ENCODE data around the gene ZBTB8B. TPM values are rescaled to one million over a fixed set of nuclear protein-coding genes. Genes with fewer than 3 reads are reported as not detected.

The ZBTB8B gene
- total and polyA plus RNA-seq, 7 donors: under 0.01 TPM; not detected in 5

GRCh38 chr1:32503153-32503552, 38.3 kb downstream of the ZBTB8B start:
- Histone ChIP-seq H3K27me3 (ENCODE audit: insufficient read depth in 3 of 3, low read length in 2 of 3) (no peaks in the 10 kb centered on the region), H3K9me3 (no peaks in the 10 kb centered on the region), H3K27ac (no peak overlapping the region), H3K36me3 (ENCODE audit: insufficient read depth in 1 of 2, low read depth in 1 of 2) (no peaks in the 10 kb centered on the region), H3K4me3 (no peak overlapping the region), H3K4me1 (peaks cover 11% of the 10 kb centered on the region)
- TF ChIP-seq CTCF (IDR thresholded peaks at IDR 0.05): no peak
- WGBS, 3 donors: 85 to 89% (median 86%) methylated on average over 7 of the region's 7 CpGs
- intact Hi-C loops (cut with DNase I): no loop called here
- DNase-seq: no peak
- no peak for ATAC-seq

- Histone ChIP-seq H3K9me3 (no peaks in the 10 kb centered on the region), H3K27me3 (ENCODE audit: insufficient read depth in 3 of 3, low read length in 2 of 3) (no peaks in the 10 kb centered on the region), H3K4me3 (no peak overlapping the region), H3K36me3 (ENCODE audit: insufficient read depth in 1 of 2, low read depth in 1 of 2) (no peaks in the 10 kb centered on the region), H3K27ac (no peak overlapping the region), H3K4me1 (peaks cover 1% of the 10 kb centered on the region)
- no peak for TF ChIP-seq CTCF (IDR thresholded peaks at IDR 0.05)
- DNase-seq (no peak), ATAC-seq (no peak)
- intact Hi-C loops (cut with DNase I): no loop called here
- 73 to 80% (median 77%) methylated on average over 4 of the region's 4 CpGs for WGBS, 3 donors
Observed at GRCh38 chr1:32507021-32507420, 42.1 kb downstream of the ZBTB8B start.

- intact Hi-C loops (cut with DNase I): no loop called here
- Histone ChIP-seq H3K27me3 (ENCODE audit: insufficient read depth in 3 of 3, low read length in 2 of 3) (no peaks in the 10 kb centered on the region), H3K4me3 (no peak overlapping the region), H3K4me1 (no peaks in the 10 kb centered on the region), H3K36me3 (ENCODE audit: insufficient read depth in 1 of 2, low read depth in 1 of 2) (no peaks in the 10 kb centered on the region), H3K9me3 (no peaks in the 10 kb centered on the region), H3K27ac (no peak overlapping the region)
- 67 to 72% (median 68%) methylated on average over 5 of the region's 5 CpGs for WGBS, 3 donors
- no peak for TF ChIP-seq CTCF (IDR thresholded peaks at IDR 0.05)
- ATAC-seq (no peak), DNase-seq (no peak)
Observed at GRCh38 chr1:32508761-32509160, 43.9 kb downstream of the ZBTB8B start.

GRCh38 chr1:32509939-32510338, 45.1 kb downstream of the ZBTB8B start:
- ATAC-seq: no peak
- Histone ChIP-seq H3K4me1 (no peaks in the 10 kb centered on the region), H3K36me3 (ENCODE audit: insufficient read depth in 1 of 2, low read depth in 1 of 2) (no peaks in the 10 kb centered on the region), H3K27me3 (ENCODE audit: insufficient read depth in 3 of 3, low read length in 2 of 3) (no peaks in the 10 kb centered on the region), H3K27ac (no peak overlapping the region), H3K4me3 (no peak overlapping the region), H3K9me3 (no peaks in the 10 kb centered on the region)
- intact Hi-C loops (cut with DNase I): no loop called here
- no peak for TF ChIP-seq CTCF (IDR thresholded peaks at IDR 0.05)
- WGBS, 3 donors: 93 to 100% (median 98%) methylated on average over 1 of the region's 1 CpG
- DNase-seq: no peak

Other genes starting within 250 kb of the ZBTB8B start
- gene TMEM234, start 242.7 kb upstream of the ZBTB8B start, total RNA-seq: 1 to 10 TPM; 2.6 to 7.7 (median 4.5) TPM
- gene TMEM234, start 242.7 kb upstream of the ZBTB8B start, polyA plus RNA-seq: 1 to 10 TPM; 4.6 to 9.8 (median 7.1) TPM
- 100 to 1,000 TPM; 174 to 238 (median 189) TPM for gene EIF3I, start 242.7 kb upstream of the ZBTB8B start, total RNA-seq
- 100 to 1,000 TPM; 260 to 506 (median 336) TPM for gene EIF3I, start 242.7 kb upstream of the ZBTB8B start, polyA plus RNA-seq
- gene FAM167B, start 217.8 kb upstream of the ZBTB8B start, total RNA-seq: 1 to 10 TPM; 2.0 to 6.2 (median 3.3) TPM
- gene FAM167B, start 217.8 kb upstream of the ZBTB8B start, polyA plus RNA-seq: 1 to 10 TPM; 3.1 to 5.2 (median 3.7) TPM
- under 1 TPM; 0.77 to 0.89 (median 0.82) TPM for gene LCK, start 213.8 kb upstream of the ZBTB8B start, total RNA-seq
- gene LCK, start 213.8 kb upstream of the ZBTB8B start, polyA plus RNA-seq: under 1 TPM; 0.10 to 0.27 (median 0.26) TPM
- gene HDAC1, start 173.0 kb upstream of the ZBTB8B start, total RNA-seq: 10 to 100 TPM; 11.8 to 17.2 (median 14.6) TPM
- gene HDAC1, start 173.0 kb upstream of the ZBTB8B start, polyA plus RNA-seq: 10 to 100 TPM; 13.8 to 23.1 (median 17.0) TPM
- 1 to 10 TPM; 5.6 to 9.5 (median 8.8) TPM for gene MARCKSL1, start 128.8 kb upstream of the ZBTB8B start, total RNA-seq
- 10 to 100 TPM in 2 of 3 donors, 1 to 10 TPM in 1; 9.4 to 12.9 (median 12.2) TPM for gene MARCKSL1, start 128.8 kb upstream of the ZBTB8B start, polyA plus RNA-seq
- gene FAM229A, start 102.6 kb upstream of the ZBTB8B start, total RNA-seq: 1 to 10 TPM in 3 of 4 donors, under 1 TPM in 1; 0.98 to 4.0 (median 1.7) TPM
- gene FAM229A, start 102.6 kb upstream of the ZBTB8B start, polyA plus RNA-seq: 1 to 10 TPM; 1.8 to 3.1 (median 2.1) TPM
- gene TSSK3, start 102.5 kb upstream of the ZBTB8B start, total RNA-seq: 1 to 10 TPM in 1 of 4 donors, not detected in 3; 1.5 TPM
- gene TSSK3, start 102.5 kb upstream of the ZBTB8B start, polyA plus RNA-seq: 1 to 10 TPM in 1 of 3 donors, under 1 TPM in 2; 0.10 to 4.0 (median 0.12) TPM
- gene BSDC1, start 70.6 kb upstream of the ZBTB8B start, total RNA-seq: 10 to 100 TPM; 29.5 to 59.1 (median 34.5) TPM
- gene BSDC1, start 70.6 kb upstream of the ZBTB8B start, polyA plus RNA-seq: 10 to 100 TPM; 25.4 to 68.4 (median 29.6) TPM
- gene ZBTB8A, start 74.4 kb downstream of the ZBTB8B start, total RNA-seq: 1 to 10 TPM; 2.3 to 3.6 (median 2.9) TPM
- 1 to 10 TPM; 1.6 to 2.5 (median 2.0) TPM for gene ZBTB8A, start 74.4 kb downstream of the ZBTB8B start, polyA plus RNA-seq
- 10 to 100 TPM; 25.3 to 38.5 (median 29.4) TPM for gene ZBTB8OS, start 185.5 kb downstream of the ZBTB8B start, total RNA-seq
- 10 to 100 TPM; 42.9 to 76.4 (median 47.6) TPM for gene ZBTB8OS, start 185.5 kb downstream of the ZBTB8B start, polyA plus RNA-seq
- gene RBBP4, start 186.1 kb downstream of the ZBTB8B start, total RNA-seq: 10 to 100 TPM; 66.3 to 87.8 (median 85.1) TPM
- gene RBBP4, start 186.1 kb downstream of the ZBTB8B start, polyA plus RNA-seq: 10 to 100 TPM; 29.5 to 59.7 (median 46.6) TPM
- 10 to 100 TPM; 40.4 to 82.5 (median 54.4) TPM for gene SYNC, start 237.7 kb downstream of the ZBTB8B start, total RNA-seq
- gene SYNC, start 237.7 kb downstream of the ZBTB8B start, polyA plus RNA-seq: 10 to 100 TPM; 46.1 to 74.7 (median 49.1) TPM